ENCODE data around the gene CUL5.

CUL5 gene

DNA sequence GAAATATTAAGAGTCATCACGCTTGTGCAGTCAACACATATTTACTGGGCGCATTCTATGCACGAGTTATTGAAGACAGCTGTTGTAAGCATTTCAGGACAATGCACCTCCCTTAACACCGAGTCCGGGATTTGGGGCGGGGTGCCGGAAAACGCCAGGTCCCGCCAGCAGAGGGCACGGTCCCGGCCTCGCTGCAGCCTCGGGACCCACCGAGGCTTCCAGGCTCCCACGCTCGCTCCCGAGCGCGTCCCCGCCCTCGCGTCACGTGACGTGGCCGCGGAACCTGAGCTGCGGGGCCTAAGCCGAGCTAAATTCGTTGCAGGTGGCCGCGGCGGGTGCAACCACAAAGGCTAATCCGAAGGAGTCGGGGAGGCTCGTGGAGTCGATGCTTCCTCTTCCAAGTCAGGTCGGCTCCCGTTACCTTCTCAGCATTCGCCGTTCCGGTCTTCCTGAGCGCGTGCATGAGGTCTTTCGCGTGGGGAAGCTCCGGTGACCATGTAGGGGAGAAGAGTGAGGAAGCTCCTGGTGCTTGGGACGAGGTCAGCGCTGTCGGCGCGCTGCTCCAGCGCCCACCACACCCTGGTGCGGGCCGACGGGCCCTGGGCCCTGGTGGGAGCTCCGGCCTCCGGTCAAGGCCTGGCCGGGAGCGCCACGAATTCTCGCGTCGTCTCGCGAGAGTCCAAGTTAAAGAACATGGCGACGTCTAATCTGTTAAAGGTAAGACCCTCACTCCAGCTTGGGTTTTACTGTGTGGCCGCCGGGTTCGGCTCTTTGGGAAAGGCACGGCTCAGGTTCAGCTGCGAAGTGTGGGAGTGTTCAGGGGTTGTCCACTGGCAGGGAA lies at the start of gene CUL5:
Gene CUL5 (plus strand): TSS at position 243 of the 841 bp plus-strand sequence. CDS start 451 bp downstream, at position 694.
- in situ Hi-C loops (cut with HindIII; ENCODE audit: low sequenced_read_pairs) = no loop called here

GRCh38 chr11:107961480-107961879 lies 47.2 kb upstream of the CUL5 start:
- in situ Hi-C loops (cut with HindIII; ENCODE audit: low sequenced_read_pairs) = no loop called here

DNA sequence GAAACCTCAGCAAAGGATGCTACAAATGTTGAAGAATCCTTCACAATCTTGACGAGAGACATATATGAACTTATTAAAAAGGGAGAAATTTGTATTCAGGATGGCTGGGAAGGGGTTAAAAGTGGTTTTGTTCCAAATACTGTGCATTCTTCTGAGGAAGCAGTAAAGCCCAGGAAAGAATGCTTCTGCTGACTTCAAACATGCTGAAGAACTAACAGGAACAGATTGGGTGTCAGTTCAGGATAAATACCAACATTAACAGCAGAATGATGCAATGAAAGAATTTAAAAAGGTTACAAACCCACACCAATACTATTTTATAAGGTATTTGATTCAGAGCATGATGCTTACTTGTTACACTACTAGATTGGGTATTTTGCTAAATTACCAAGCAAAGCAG lies 46.5 kb upstream of the CUL5 start:
- in situ Hi-C loops (cut with HindIII; ENCODE audit: low sequenced_read_pairs) = no loop called here

GRCh38 chr11:107963091-107963490 lies 45.6 kb upstream of the CUL5 start:
- in situ Hi-C loops (cut with HindIII; ENCODE audit: low sequenced_read_pairs) = no loop called here

DNA sequence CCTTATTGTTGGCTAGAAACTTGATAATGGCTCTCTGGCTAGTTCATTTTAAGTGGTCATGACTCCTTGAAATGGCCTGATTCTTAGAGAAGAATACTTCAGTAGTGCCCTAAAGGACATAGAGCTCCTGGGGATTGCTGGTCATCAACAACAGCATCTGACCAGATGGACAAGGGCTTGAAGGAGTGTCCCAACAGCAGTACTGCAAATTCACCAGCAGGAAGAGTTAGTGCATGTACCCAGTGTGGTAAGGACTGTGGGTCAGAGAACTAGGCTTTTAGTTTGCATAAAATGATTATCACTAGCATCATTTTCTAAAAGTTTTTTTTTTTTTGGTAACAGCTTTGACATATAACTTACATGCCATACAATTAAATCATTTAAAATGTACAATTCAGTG lies 39.5 kb upstream of the CUL5 start:
- in situ Hi-C loops (cut with HindIII; ENCODE audit: low sequenced_read_pairs) = no loop called here

DNA sequence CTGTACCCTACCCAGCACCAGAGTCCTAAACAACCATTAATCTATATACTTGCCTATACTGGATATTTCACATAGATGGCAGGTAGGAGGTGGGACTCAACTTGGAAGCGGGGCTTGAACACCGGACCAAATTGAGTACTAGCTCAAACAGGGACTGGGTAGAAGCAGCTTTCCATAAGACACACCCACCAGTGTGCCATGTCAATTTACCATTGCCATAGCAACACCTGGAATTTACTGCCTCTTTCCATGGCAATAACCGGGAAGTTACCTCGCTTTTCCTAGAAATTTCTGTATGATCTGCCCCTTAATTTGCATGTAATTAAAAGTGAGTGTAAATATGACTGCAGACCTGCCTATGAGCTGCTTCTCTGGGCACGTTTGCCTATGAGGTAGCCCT lies 38.6 kb upstream of the CUL5 start:
- in situ Hi-C loops (cut with HindIII; ENCODE audit: low sequenced_read_pairs) = no loop called here

- in situ Hi-C loops (cut with HindIII; ENCODE audit: low sequenced_read_pairs) = no loop called here
Observed at GRCh38 chr11:107973641-107974040, 35.1 kb upstream of the CUL5 start.

DNA sequence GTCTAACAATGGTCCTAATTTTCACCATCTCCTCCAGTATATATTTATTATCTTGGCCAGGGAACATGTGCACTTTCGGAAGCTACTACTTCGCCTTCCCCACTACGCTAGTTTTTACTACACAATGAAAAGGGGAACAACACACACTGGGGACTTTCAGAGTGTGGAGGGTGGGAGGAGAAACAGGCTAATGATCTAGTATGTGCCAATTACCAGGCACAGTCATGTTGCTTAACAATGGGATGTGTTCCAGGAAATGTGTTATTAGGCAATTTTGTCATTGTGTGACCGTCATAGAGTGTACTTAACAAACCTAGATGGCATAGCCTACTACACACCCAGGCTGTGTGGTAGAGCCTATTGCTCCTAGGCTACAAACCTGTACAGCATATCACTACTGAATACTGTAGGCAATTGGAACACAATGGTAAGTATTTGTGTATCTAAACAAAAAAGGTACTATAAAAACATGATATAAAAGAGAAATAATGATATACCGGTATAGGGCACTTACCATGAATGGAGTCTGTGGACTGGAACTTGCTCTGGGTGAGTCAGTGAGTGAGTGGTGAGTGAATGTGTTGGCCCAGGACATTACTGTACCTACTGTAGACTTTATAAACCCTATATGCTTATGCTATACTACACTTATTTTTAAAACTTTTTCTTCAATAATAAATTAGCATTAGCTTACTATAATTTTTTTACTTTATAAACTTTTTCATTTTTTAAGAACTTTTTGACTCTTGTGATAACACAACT lies 20.1 kb upstream of the CUL5 start:
- in situ Hi-C loops (cut with HindIII; ENCODE audit: low sequenced_read_pairs) = no loop called here

DNA sequence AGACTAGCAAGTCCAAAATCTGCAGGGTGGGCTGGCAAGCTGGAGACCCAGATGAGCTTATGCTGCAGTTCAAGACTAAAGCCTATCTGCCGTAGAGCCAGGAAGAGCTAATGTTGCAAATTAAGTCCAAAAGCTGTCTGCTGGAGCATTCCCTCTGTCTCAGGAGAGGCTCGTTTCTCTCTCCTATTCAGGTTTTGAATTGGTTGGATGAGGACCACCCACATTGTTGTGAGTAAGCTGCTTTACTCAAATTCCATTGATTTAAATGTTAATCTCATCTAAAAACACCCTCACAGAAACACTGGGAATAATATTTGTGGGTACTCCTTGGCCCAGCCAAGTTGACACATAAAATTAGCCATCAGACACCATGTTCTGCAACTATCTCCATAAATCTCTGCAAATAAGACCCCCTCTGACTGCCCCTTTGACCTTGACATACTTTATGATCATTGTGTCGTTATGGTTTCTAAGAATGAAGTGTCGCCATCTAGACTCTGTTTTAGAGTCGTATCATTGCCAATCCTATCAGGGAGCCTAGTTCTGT lies 16.8 kb upstream of the CUL5 start:
- in situ Hi-C loops (cut with HindIII; ENCODE audit: low sequenced_read_pairs) = no loop called here

- in situ Hi-C loops (cut with HindIII; ENCODE audit: low sequenced_read_pairs) = no loop called here
Observed at GRCh38 chr11:107996006-107996776, 12.5 kb upstream of the CUL5 start.

GRCh38 chr11:107998761-107999160 lies 9.9 kb upstream of the CUL5 start:
- in situ Hi-C loops (cut with HindIII; ENCODE audit: low sequenced_read_pairs) = no loop called here

GRCh38 chr11:107999759-108000455 lies 8.8 kb upstream of the CUL5 start:
- in situ Hi-C loops (cut with HindIII; ENCODE audit: low sequenced_read_pairs) = no loop called here

- in situ Hi-C loops (cut with HindIII; ENCODE audit: low sequenced_read_pairs) = no loop called here
Observed at GRCh38 chr11:108002476-108002875, 6.2 kb upstream of the CUL5 start.

- in situ Hi-C loops (cut with HindIII; ENCODE audit: low sequenced_read_pairs) = no loop called here
Observed at GRCh38 chr11:108003623-108004022, 5.1 kb upstream of the CUL5 start.

- in situ Hi-C loops (cut with HindIII; ENCODE audit: low sequenced_read_pairs) = no loop called here
Observed at GRCh38 chr11:108007819-108008218, 879 bp upstream of the CUL5 start.

DNA sequence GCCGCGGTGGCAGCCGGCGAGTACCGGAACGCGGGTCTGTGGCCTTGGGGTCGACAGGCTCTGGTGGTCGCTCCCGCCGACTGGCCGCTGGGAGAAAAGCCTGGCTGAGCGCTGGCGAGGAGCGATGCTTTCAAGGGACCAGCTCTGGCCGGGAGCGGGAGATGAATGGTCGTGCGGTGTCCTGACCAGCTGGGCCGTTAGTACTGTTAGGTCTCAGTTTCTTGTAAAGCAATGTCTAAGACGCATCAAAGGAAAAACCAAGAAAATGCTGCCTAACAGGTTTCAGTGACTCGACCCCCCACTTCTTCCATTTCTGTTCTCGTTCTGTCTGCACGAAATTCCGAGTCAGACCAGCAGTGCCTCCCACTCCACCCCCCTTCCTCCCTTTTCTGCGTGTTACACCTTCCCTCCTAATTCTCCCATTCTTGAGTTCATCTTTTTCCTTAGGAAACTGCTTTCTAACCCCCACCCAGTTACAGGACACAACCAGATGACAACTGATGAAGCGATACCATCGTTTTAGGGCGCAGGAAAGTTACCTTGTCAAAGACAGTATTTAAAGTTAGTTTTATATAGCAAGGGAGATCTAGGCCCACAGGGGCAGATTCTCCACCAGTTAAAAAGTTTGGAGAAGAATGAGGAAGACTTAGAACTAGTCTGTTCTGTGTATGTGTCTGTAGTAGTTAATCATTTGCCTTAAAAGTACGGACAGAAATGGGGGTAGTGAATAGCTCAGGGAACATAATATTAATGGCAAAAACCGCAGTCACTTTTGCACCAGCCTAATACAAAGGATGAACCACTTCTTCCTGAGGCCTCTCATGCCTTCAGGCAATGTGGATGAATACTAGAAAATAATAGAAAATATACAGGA lies 1.0 kb downstream of the CUL5 start:
- in situ Hi-C loops (cut with HindIII; ENCODE audit: low sequenced_read_pairs) = no loop called here

- in situ Hi-C loops (cut with HindIII; ENCODE audit: low sequenced_read_pairs) = no loop called here
Observed at GRCh38 chr11:108012139-108012725, 3.5 kb downstream of the CUL5 start.

- in situ Hi-C loops (cut with HindIII; ENCODE audit: low sequenced_read_pairs) = no loop called here
Observed at GRCh38 chr11:108016647-108017046, 7.9 kb downstream of the CUL5 start.

- in situ Hi-C loops (cut with HindIII; ENCODE audit: low sequenced_read_pairs) = no loop called here
Observed at GRCh38 chr11:108018708-108019107, 10.0 kb downstream of the CUL5 start.

All from endothelial cell of hepatic sinusoid (primary cell).